HEK293T (cell line): Measurements from ENCODE around the gene IDS.
"Not testable (repeated sequence)": the region's sequence is repeated elsewhere in the genome, so short reads cannot be mapped to it uniquely, and the experiment has no call there.

Source experiments
- ARNT ChIP-seq: fragments of 450-650 bp; IDR thresholded peaks from 2 replicates; pipeline ENCODE4 v1.6.1; 2017; ENCODE audit warnings: mild to moderate bottlenecking
- FOXA1 ChIP-seq: fragments of 450-650 bp; IDR thresholded peaks from 2 replicates; pipeline ENCODE4 v1.6.1; 2016; ENCODE audit warnings: mild to moderate bottlenecking

GRCh38 chrX:149532868-149533267 lies 27.8 kb upstream of the IDS start:
- TF ChIP-seq ARNT, FOXA1: not testable (repeated sequence)
